ENCODE data around the gene GART.
A peak's percentile ranks its signal among the peaks of the same experiment; 100 is the strongest.

The GART gene

DNA sequence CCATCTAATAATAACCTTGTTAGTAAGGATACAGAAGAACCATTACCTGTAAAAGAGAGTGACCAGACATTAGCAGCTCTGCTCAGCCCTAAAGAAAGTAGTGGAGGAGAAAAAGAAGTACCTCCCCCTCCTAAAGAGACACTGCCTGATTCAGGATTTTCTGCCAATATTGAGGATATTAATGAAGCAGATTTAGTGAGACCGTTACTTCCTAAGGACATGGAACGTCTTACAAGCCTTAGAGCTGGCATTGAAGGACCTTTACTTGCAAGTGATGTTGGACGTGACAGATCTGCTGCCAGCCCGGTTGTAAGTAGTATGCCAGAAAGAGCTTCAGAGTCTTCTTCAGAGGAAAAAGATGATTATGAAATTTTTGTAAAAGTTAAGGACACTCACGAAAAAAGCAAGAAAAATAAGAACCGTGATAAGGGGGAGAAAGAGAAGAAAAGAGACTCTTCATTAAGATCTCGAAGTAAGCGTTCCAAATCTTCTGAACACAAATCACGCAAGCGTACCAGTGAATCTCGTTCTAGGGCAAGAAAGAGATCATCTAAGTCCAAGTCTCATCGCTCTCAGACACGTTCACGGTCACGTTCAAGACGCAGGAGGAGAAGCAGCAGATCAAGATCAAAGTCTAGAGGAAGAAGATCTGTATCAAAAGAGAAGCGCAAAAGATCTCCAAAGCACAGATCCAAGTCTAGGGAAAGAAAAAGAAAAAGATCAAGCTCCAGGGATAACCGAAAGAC, 12.5 kb upstream of the GART start:
- no peak for DNase-seq (ENCODE audit: low read depth in 3 of 3)

DNA sequence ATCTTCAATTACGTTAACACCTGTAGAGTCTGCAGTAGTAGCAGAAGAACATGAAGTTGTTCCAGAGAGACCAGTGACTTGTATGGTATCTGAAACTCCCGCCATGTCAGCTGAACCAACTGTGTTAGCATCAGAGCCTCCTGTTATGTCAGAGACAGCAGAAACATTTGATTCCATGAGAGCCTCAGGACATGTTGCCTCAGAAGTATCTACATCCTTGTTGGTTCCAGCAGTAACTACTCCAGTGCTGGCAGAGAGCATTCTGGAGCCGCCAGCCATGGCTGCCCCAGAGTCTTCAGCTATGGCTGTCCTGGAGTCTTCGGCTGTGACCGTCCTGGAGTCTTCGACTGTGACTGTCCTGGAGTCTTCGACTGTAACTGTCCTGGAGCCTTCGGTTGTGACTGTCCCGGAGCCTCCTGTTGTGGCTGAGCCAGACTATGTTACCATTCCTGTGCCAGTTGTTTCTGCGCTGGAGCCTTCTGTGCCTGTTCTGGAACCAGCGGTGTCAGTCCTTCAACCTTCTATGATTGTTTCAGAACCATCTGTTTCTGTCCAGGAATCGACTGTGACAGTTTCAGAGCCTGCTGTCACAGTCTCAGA, 11.2 kb upstream of the GART start:
- DNase-seq (ENCODE audit: low read depth in 3 of 3): no peak

DNA sequence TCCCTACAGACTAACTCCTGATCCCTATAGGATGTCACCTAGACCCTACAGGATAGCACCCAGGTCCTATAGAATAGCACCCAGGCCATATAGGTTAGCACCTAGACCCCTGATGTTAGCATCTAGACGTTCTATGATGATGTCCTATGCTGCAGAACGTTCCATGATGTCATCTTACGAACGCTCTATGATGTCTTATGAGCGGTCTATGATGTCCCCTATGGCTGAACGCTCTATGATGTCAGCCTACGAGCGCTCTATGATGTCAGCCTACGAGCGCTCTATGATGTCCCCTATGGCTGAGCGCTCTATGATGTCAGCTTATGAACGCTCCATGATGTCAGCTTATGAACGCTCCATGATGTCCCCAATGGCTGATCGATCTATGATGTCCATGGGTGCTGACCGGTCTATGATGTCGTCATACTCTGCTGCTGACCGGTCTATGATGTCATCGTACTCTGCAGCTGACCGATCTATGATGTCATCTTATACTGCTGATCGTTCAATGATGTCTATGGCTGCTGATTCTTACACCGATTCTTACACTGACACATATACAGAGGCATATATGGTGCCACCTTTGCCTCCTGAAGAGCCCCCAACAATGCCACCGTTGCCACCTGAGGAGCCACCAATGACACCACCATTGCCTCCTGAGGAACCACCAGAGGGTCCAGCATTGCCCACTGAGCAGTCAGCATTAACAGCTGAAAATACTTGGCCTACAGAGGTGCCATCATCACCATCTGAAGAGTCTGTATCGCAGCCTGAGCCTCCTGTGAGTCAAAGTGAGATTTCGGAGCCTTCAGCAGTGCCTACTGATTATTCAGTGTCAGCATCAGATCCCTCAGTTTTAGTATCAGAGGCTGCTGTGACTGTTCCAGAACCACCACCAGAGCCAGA, 10.4 kb upstream of the GART start:
- no peak for DNase-seq (ENCODE audit: low read depth in 3 of 3)

DNA sequence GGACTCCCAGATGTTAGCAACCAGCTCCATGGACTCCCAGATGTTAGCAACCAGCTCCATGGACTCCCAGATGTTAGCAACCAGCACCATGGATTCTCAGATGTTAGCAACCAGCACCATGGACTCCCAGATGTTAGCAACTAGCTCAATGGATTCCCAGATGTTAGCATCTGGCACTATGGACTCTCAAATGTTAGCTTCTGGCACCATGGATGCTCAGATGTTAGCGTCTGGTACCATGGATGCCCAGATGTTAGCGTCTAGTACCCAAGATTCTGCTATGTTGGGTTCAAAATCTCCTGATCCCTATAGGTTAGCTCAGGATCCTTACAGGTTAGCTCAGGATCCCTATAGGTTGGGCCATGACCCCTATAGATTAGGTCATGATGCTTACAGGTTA, 9.7 kb upstream of the GART start:
- no peak for DNase-seq (ENCODE audit: low read depth in 3 of 3)

DNA sequence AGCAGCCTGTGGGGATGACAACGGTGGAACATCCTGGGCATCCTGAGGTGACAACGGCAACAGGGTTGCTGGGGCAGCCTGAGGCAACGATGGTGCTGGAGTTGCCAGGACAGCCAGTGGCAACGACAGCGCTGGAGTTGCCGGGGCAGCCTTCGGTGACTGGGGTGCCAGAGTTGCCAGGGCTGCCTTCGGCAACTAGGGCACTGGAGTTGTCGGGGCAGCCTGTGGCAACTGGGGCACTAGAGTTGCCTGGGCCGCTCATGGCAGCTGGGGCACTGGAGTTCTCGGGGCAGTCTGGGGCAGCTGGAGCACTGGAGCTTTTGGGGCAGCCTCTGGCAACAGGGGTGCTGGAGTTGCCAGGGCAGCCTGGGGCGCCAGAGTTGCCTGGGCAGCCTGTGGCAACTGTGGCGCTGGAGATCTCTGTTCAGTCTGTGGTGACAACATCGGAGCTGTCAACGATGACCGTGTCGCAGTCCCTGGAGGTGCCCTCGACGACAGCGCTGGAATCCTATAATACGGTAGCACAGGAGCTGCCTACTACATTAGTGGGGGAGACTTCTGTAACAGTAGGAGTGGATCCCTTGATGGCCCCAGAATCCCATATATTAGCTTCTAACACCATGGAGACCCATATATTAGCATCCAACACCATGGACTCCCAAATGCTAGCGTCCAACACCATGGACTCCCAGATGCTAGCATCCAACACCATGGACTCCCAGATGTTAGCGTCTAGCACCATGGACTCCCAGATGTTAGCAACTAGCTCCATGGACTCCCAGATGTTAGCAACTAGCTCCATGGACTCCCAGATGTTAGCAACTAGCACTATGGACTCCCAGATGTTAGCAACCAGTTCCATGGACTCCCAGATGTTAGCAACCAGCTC, 9.1 kb upstream of the GART start:
- DNase-seq (ENCODE audit: low read depth in 3 of 3): no peak

DNA sequence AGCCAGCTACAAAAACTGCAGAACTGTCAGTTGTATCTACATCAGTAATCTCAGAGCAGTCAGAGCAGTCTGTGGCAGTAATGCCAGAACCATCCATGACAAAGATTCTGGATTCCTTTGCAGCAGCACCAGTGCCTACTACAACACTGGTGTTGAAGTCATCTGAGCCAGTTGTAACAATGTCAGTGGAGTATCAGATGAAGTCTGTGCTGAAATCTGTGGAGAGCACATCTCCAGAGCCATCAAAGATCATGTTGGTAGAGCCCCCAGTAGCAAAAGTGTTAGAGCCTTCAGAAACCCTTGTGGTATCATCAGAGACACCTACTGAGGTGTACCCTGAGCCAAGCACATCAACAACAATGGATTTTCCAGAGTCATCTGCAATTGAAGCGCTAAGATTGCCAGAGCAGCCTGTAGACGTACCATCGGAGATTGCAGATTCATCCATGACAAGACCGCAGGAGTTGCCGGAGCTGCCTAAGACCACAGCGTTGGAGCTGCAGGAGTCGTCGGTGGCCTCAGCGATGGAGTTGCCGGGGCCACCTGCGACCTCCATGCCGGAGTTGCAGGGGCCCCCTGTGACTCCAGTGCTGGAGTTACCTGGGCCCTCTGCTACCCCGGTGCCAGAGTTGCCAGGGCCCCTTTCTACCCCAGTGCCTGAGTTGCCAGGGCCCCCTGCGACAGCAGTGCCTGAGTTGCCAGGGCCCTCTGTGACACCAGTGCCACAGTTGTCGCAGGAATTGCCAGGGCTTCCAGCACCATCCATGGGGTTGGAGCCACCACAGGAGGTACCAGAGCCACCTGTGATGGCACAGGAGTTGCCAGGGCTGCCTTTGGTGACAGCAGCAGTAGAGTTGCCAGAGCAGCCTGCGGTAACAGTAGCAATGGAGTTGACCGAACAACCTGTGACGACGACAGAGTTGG, 8.2 kb upstream of the GART start:
- DNase-seq (ENCODE audit: low read depth in 3 of 3): no peak

DNA sequence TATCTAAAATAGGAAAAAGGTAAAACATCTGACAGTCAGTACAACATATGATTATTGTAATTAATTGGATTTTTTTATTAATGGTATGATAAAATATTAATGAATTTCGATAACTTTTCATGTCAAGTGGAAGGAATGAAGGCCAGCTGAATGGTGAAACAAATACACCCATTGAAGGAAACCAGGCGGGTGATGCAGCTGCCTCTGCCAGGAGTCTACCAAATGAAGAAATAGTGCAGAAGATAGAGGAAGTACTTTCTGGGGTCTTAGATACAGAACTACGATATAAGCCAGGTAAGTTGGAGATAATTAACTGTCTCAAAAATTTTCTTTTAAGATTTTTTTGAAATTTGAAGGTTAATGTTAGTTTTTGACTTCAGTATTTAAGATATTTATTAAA, 4.2 kb upstream of the GART start:
- no peak for DNase-seq (ENCODE audit: low read depth in 3 of 3)

DNA sequence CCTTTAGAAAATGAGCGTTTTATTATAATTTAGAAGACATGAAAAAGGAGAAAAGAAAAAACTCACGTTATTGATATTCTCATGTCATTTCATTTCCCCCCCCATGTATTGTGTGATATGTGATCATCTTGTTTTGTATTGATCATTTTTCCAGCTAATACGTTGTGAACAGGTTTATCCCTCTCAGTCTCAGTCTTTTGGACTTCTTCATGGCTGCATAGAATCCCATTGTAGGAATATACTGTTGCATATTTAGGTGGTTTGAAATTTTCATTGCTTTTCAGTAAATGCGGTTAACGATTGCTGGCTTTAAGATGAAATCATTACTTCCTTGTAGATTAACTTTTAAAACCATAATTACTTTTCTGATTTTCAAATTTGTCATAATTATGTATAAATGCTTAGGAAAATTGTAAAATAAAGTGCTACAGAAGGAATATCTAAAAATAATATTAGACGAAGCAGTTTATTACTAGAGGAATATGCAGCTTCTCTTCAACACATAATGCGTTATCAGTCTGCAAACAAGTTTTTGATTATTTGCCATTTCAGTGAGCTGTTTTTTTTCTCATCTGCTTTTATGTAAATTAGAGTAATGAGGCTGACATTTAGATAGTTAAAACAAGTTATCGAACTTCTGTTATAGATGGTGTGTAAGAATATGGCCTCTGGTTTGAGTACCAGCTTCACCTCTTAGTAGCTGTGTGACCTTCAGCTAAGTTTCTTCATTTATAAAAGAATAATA, 2.7 kb upstream of the GART start:
- no peak for DNase-seq (ENCODE audit: low read depth in 3 of 3)

DNA sequence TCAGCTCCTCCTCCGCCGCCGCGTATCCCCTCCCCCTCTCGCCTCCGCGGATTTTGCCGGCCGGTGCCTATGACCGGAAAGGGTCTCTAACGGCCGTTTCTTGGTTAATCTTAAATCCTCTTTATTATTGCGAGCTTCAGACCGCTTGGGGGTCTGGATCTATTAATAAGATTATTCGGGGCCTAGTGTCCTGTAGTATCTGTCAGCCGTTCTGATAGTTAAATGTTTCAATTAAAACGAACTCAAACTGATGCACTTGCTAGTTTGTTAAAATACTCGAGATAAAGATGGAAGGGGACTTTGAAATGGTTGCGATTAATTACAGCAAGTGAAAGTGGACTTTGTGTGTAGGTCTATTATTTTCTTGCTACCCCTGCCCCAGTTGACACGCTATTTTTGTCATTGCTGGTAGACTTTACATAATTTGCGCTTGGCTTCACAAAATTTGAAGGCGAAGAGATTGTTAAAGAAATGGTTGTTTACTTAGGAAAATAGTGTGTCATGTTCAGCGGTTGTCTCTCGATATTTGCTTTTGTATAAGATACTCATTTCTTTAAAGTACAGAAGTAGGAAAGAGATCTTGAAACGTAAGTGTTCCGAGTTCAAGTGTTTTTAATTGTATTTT, 1.7 kb upstream of the GART start:
- DNase-seq (ENCODE audit: low read depth in 3 of 3): peak in 2 of 3 experiments; percentile 38 to 47

DNA sequence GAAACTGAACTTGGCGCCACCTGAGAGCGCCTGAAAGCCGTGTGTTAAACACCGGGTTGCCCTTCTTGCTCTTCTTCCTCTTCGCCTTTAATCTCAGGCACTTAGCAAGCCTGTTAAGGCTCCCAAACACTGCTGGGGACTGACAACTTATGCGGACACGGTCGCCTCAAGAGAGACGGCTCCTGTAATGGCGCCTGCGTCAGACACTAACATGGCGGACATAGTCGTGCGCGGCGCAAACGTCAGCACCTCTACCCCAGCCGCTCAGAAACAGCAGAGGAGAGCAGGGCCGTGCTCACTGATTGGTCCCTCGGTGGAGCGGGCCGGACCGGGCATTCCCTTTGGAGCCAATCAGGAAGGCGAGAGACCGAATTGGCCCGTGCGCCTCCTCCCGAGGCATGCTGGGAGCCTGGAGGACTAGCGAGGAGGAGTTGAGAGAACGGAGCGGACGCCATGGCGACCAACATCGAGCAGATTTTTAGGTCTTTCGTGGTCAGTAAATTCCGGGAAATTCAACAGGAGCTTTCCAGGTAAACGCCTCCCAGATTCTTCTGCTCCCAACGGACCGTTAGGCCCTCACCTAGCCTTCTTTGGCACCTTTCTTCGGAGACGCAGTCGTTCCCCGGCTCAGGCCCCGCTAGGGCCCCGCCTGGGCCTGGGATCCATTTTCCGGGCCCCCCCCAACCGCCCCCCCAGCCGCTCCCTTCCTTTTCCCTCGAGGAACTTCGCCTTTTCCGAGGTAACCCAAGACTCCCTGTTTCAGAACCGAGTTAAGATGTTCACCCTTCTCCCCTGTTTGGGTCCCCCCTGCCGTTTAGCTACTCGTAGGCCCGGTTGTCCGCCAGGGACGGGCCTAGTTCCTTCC, 955 bp upstream of the GART start, which contains the start of gene SON:
Gene SON, plus strand, starts transcription at position 399 of the 865 bp plus-strand sequence. Its CDS starts 55 bp downstream, at position 454.
- peak; percentile 84 to 96 (median 94) for DNase-seq (ENCODE audit: low read depth in 3 of 3)

DNA sequence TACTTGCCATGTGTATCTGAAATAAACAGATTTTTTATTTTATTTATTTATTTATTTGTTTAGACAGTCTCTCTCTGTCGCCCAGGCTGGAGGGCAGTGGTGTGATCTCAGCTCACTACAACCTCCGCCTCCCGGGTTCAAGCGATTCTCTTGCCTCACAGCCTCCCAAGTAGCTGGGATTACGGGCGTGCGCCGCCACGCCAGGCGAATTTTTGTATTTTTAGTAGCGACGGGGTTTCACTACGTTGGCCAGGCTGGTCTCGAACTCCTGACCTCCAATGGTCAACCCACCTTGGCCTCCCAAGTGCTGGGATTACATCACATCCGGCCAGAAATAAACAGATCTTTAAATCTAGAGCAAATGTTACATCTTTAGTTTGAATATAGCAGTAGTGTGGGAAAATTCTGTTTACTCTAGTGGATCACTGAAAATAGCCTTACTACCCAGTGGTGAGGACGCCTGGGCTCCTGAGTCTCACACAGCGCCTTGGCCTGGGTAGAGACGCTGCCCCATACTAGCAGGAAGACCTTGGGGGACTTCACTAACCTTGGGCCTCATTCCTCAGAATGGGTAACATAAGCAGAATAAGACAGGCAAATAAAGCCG, 709 bp downstream of the GART start:
- no peak for DNase-seq (ENCODE audit: low read depth in 3 of 3)

DNA sequence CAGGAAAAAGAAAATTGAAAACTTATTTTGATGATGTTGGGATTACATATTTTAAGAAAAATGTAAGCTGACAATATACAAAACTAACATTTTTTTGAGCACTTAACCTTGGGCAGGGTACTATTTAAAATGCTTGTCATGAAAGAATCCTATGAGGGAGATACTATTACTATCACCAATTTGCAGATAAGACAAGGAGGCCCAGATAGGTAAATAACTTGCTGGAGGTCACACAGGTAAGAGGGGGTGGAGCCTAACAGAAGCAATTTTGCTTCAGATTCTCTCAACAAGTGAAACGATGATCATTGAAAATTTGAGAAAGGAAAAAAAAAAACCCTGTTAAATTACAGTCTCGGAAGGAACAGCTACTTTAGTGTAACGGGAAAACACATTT, 1.2 kb downstream of the GART start:
- DNase-seq (ENCODE audit: low read depth in 3 of 3): no peak

DNA sequence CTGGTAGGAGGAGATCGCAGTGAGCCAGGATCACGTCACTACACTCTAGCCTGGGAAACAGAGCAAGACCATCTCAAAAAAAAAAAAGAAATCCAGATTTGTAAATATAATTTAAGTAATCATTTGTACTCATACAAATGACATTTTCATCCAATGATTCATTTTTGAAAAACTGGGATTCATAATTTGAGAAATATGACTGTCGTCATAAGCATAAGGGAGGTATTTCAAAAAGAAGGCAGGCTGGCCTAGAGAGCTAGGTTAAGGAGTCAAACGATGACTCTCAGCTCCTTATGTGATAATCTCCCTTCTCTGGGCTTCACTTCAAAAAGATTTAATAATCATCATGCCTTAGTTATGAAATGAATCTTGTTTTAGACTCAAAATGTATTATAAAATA, 2.3 kb downstream of the GART start:
- DNase-seq (ENCODE audit: low read depth in 3 of 3): no peak

DNA sequence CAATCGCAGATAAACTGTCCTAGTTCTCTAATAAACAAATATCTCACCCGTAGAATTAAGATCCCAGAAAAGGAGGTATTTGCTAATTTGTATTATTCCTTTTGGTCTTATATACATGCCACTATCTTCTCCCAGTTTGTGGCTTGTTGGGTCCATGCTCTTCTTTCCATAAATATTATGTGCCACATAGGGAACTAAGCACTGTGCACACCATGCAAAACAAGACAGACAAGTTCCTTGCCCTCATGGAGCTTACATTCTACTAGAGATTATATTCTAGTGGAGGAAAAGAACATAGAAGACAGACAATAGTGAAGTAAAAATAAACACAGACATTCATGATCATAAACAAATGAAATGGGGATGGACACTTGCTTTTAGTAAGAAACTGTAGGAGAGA, 4.7 kb downstream of the GART start:
- no peak for DNase-seq (ENCODE audit: low read depth in 3 of 3)

DNA sequence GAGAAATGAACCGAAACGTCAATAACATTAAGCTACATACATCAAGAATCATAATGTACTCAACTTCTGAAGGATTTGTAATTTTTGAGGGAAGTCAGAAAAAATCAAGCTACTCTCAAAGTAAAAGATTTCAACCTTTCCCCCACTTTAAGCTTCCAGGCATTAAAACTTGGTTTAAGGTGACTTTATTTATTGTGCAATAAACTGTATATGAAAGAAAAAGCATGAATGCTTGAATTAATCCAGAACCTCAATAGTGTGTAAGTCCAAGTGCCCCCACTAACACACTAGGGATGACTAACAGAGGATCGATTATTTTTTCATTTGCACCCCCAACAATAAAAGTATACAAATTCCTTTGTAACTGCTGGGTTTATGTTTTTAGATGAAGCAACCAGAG, 10.9 kb downstream of the GART start:
- DNase-seq (ENCODE audit: low read depth in 3 of 3): no peak

DNA sequence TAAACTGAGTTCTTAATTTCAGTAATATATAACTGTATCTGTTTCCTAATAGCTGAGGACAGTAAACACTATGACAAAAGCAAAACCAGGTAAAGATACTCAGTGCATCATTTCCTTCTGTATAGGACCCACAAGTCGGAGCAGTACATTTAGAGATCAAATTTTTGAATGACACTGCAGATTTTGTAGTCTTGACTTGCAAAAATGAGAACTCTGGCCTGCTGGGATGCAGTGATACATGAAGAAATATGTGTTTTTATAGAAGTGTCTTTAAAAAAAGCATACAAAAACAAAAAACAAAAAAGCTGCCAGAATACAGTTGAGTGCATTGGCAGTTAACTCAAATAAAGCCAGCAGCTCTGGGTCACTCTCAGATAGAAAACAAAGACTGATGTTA, 19.0 kb downstream of the GART start:
- DNase-seq (ENCODE audit: low read depth in 3 of 3): no peak

DNA sequence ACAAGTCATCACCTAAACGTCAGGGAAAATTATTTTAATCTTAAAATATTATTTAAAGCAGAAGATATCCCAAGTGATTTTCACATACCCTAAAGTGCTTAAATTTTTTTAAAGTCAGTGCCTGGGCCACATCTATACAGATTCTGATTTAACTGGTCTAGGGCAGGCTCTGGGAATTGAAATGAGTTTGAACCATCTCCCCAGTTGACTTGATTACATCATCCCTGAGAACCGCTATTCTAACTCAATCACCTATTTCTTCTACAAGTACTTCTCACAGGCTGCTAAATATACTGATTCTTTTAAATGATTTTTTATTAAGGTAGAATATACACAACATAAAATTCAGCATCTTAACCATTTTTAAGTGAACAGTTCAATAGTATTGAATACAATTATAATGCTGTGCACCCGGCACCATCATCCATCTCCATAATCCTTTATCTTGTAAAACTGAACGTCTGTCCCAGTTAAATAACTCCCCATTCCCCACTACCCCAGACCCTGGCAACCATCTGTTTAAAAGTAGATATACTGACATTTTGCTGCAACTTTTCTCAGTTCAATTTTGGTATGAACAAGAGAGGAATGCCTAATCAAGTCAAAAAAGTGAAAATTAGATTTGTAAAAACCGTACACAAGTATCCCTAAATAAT, 19.5 kb downstream of the GART start:
- no peak for DNase-seq (ENCODE audit: low read depth in 3 of 3)

Measured in stimulated activated CD4-positive, alpha-beta T cell treated with anti-CD3 and anti-CD28 coated beads, TNF-alpha, amount 100 ng/mL, for 4 hours (primary cell).